Smooth muscle cell of trachea (primary cell): ENCODE measurements around the gene EVA1A. TPM values are rescaled to one million over a fixed set of nuclear protein-coding genes. Genes with fewer than 3 reads are reported as not detected.

Source experiments
- total RNA-seq: library from RNA; depleted of rRNA; stranded (reverse); fragments of >200 nt; gene quantifications from 2 replicates; pipeline ENCODE4 v1.2.1, GENCODE V29; 2014

The EVA1A gene
- total RNA-seq, result 18.0 and 32.1 TPM in 2 replicates

GRCh38 chr2:75560768-75561565, at the start of gene EVA1A:
Gene EVA1A, minus strand, starts transcription at chr2:75560939. Its CDS starts 42,799 bp downstream, at chr2:75518140.

Other genes with a start within 250 kb of the EVA1A start
- gene MRPL19, start 85.8 kb upstream of the EVA1A start, total RNA-seq, result 37.7 and 55.1 TPM in 2 replicates
- 14.2 and 19.1 TPM in 2 replicates for gene GCFC2, start 150.0 kb upstream of the EVA1A start, total RNA-seq